HG02610 (cell line): ENCODE measurements around the gene GBP3.
"Not testable (repeated sequence)": the region's sequence is repeated elsewhere in the genome, so short reads cannot be mapped to it uniquely, and the experiment has no call there.

Source experiments
- ATAC-seq: cut with Tn5 transposase; IDR thresholded peaks from one replicate; pipeline ENCODE4 v1.9.1; 2021; ENCODE audit warnings: mild to moderate bottlenecking, moderate library complexity; ENCODE audit not compliant: unreplicated experiment

GBP3 gene

GRCh38 chr1:89022167-89022959 lies at the start of gene GBP3:
Gene GBP3, minus strand, starts transcription at chr1:89022866. Its CDS starts 2,145 bp downstream, at chr1:89020721.
- peak; percentile 85 for ATAC-seq

- no peak for ATAC-seq
Observed at GRCh38 chr1:89070509-89070908, 47.8 kb upstream of the GBP3 start.

- ATAC-seq: no peak
Observed at GRCh38 chr1:89069951-89070350, 47.3 kb upstream of the GBP3 start.

- ATAC-seq: no peak
Observed at GRCh38 chr1:89068291-89068690, 45.6 kb upstream of the GBP3 start.

- peak; percentile 76 for ATAC-seq
Observed at GRCh38 chr1:89065079-89065868, 42.6 kb upstream of the GBP3 start, which contains the start of gene GBP1. Gene GBP1, minus strand, starts transcription at chr1:89065208. Its CDS starts 1,974 bp downstream, at chr1:89063234.

GRCh38 chr1:89064632-89065031 lies 42.0 kb upstream of the GBP3 start:
- peak; percentile 30 for ATAC-seq

GRCh38 chr1:89063094-89063493 lies 40.4 kb upstream of the GBP3 start:
- no peak for ATAC-seq

- no peak for ATAC-seq
Observed at GRCh38 chr1:89060091-89060490, 37.4 kb upstream of the GBP3 start.

- no peak for ATAC-seq
Observed at GRCh38 chr1:89051955-89052312, 29.3 kb upstream of the GBP3 start.

GRCh38 chr1:89051300-89051954 lies 28.8 kb upstream of the GBP3 start:
- no peak for ATAC-seq

GRCh38 chr1:89050649-89051033 lies 28.0 kb upstream of the GBP3 start:
- no peak for ATAC-seq

- not testable (repeated sequence) for ATAC-seq
Observed at GRCh38 chr1:89049901-89050648, 27.4 kb upstream of the GBP3 start.

GRCh38 chr1:89049187-89049586 lies 26.5 kb upstream of the GBP3 start:
- ATAC-seq: not testable (repeated sequence)

- ATAC-seq: no peak
Observed at GRCh38 chr1:89047734-89048133, 25.1 kb upstream of the GBP3 start.

- ATAC-seq: peak; percentile 91
Observed at GRCh38 chr1:89046318-89047183, 23.9 kb upstream of the GBP3 start.

GRCh38 chr1:89044970-89045721 lies 22.5 kb upstream of the GBP3 start:
- no peak for ATAC-seq

GRCh38 chr1:89043940-89044339 lies 21.3 kb upstream of the GBP3 start:
- no peak for ATAC-seq

- ATAC-seq: no peak
Observed at GRCh38 chr1:89042491-89042890, 19.8 kb upstream of the GBP3 start.

- no peak for ATAC-seq
Observed at GRCh38 chr1:89041721-89042120, 19.1 kb upstream of the GBP3 start.
